ENCODE measurements around the gene TMEM109.
A peak's percentile ranks its signal among the peaks of the same experiment; 100 is the strongest.
"Not testable (repeated sequence)": the region's sequence is repeated elsewhere in the genome, so short reads cannot be mapped to it uniquely, and the experiment has no call there.

The TMEM109 gene

DNA sequence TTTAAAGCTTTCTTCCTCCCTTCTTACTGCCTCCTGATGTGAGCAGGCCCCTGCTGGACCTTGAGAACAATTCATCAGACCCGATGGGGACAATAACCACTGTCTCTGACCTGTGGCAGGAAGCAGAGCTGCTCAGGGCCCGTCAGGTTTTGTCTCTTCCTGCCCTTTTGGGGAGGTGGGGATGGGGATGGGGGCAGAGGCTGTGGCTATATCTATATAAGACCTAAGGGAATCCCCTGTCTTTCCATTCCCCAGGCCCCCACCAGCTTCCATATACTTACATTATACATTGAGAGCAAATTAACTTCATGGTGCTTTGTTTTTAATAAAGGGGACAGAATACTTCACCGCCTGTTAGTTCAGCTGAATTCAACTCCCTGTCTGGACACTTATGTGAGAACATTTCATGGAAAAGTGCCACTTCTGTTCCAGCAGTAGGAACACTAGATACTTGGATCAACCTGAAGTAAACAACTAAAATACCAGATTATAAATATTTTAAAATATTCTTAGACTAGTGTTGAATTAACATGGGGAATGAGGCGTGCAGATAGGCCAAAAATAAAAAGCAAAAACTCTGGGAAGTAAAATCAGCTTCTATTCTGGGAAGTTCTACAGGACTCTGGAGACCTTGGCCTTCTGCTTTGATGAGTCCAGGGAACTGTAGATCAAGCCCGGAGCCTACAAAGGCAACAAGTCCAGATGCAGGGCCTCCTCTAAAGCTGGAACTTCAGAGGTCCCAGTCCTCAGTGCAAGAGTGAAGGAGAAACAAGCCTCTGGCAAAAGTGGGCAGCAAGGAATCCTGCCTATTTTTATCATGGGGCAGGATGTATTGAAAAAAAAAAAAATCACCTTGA lies 35.5 kb upstream of the TMEM109 start:
- no peak for DNase-seq

DNA sequence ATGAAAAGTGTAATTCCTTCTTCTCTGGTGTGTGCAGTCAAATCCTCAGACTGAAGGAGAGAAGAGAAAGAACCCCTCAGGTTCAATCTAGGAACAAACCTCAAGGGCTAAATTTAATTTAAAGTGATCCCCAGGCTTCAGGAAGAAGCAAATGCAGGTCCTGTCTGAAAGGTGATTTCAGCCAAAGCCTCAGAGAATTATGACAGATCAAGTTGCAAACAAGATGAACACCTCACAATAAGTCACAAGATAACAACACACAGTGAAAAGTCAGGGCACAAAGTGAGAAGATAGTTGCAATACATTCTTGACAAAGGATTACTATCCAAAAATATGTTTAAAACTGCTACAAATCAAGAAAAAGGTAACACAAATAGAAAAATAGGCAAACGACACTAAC lies 34.9 kb upstream of the TMEM109 start:
- no peak for DNase-seq

GRCh38 chr11:60879971-60880588 lies 33.9 kb upstream of the TMEM109 start:
- no peak for DNase-seq

DNA sequence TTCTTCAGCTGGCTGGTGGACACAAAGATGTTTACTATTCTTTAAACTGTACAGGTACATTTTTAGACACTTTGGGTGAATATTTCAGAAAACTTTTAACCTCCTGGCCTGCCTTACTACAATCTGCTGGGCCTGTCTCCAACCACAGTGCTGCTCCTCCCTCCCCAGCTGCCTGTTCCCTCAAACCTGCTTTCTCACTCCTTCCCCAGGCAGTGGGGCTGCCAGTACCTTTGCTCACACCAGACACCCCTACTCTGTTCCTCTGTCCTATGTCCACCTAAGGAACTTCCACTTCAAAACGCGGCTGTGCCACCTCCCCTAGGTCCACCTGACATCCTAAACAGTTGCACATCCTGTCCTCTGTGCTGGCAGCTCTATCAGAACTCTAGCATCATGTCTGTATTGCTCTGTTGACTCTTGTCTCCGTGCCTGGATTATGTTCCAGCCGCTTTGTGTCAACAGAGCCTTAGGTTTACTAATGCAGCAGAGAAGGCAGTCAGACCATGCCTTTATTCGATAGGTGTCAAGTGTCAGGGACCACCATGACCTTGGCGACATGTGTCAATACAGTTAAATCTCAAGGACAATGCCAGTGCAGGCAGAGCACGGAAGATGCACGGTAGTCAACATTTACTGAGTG lies 33.2 kb upstream of the TMEM109 start:
- no peak for DNase-seq

GRCh38 chr11:60887556-60887955 lies 26.4 kb upstream of the TMEM109 start:
- DNase-seq = peak; percentile 41 to 44

DNA sequence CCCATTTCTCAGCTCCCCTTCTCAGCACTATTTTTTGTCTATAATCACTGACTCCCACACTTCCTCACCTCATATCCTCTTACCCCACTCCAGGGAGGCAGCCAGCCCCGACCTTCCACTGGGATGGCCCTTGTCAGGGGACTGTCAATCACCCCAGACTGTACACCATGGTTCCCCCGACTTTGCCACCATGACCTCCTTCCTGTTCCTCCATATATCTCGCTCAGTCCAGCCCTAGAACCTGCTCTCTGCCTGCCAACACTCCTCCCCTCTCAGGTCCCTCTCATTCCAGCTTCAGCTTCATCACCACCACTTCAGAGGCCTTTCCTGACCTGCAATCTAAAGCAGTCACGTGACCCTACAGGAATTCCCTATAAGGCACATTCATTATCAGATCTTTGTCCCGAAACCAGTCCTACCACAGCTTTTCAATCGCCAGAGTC lies 24.1 kb upstream of the TMEM109 start:
- no peak for DNase-seq

GRCh38 chr11:60890696-60891095 lies 23.3 kb upstream of the TMEM109 start:
- no peak for DNase-seq

DNA sequence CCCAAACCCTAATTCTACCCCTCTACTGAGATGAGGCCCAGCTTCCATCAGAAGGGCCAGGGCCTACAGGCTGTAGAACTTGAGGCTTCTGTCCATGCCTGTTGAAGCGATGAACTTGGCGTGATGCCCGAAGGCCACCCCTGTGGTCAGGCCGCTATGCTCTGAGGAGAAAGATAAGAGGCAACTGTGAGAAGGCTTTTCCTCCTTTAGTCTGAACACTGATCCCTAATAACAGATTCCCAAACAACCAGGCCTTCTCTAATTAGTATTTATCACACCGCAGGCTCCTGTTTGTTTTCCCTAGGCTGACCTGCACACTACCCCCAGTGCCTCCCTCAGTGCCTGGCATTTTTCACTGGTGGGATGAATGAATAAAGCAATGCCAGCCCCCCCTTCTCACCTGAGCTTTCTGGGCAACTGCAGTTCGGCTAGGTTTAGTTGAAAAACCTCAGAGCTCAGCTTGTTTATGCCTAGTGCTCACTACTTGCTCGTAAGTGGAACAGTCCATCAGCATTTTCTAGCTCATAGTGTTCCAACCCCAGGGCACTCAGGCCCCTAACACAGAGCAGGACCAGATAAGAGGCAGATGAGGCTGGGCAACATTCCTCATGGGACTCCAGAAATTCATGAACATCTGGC lies 22.7 kb upstream of the TMEM109 start:
- DNase-seq = no peak

DNA sequence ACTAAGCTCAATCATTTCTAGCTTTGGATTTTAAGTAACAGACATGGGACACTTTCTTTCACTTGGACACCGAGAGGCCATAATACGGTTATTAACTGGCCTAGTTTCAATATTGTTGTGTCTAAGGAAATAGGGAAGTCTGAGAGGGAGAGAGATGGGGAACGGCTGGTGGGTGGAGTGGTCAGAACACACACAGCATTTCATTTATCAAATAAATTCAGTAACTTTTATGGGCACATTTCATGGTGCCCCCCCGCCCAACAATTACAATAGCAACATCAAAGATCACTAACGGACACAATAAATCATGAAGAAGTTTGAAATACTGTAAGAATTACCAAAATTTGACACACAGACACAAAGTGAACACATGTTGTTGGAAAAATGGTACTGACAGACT lies 18.3 kb upstream of the TMEM109 start:
- DNase-seq = no peak

GRCh38 chr11:60897496-60897895 lies 16.5 kb upstream of the TMEM109 start:
- no peak for DNase-seq

DNA sequence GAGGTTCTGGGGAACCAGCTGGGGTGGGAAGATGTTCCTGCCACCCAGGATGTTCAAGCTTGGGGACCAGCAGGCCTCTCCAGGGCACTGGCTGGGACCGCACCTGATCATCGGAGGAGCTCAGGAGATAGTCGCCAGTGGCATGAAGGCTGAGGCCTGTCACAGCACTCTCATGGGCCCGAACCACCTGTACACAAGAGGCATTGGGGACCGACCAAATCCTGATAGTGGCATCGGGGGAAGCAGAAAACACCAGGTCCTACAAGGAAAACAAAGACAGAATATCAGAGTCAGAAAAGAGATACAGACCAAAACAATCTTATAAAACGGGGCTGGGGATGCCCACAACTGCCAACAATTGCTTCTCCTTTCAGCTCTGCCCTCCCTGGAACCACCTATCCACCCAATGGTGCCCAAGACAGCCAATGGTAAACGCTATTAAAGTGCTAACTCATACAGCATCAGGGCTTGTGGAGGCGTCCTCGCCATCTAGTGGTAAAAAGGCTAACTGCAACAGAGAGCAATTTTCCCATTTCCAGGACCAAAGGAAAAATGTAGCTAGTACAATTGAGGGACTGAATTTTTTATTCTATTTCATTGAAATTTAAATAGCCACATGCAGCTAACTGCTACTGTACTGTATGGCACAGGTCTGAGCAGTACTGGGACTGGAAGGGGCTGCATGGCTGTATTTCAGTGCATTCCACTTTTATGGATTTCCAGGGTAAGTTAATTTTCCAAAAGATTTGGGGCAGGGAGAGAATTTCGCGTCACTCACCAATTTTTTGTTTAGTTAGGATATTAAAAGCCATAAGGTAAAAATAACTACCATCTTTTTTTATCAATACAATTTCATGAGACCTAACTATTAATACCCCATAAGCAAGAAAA lies 14.7 kb upstream of the TMEM109 start:
- DNase-seq = peak; percentile 40 to 69

DNA sequence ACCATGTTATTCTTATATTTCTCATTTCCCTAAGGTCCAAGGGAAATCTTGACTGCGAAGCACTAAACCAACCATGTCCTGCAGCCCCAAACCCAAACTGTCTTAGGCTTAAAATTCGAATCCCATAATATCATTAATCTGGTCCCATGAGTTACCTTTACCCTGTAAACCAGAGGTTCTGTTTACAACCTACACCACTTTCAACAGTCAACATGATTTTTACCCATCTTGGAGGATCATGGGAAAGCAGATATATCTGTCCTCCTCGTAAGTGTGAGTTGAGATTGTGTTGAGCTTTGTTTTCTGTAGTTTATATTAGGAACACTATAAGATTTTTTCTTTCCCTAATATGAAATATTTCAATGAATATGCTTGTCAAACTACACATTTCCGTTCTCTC lies 14.0 kb upstream of the TMEM109 start:
- DNase-seq = no peak

DNA sequence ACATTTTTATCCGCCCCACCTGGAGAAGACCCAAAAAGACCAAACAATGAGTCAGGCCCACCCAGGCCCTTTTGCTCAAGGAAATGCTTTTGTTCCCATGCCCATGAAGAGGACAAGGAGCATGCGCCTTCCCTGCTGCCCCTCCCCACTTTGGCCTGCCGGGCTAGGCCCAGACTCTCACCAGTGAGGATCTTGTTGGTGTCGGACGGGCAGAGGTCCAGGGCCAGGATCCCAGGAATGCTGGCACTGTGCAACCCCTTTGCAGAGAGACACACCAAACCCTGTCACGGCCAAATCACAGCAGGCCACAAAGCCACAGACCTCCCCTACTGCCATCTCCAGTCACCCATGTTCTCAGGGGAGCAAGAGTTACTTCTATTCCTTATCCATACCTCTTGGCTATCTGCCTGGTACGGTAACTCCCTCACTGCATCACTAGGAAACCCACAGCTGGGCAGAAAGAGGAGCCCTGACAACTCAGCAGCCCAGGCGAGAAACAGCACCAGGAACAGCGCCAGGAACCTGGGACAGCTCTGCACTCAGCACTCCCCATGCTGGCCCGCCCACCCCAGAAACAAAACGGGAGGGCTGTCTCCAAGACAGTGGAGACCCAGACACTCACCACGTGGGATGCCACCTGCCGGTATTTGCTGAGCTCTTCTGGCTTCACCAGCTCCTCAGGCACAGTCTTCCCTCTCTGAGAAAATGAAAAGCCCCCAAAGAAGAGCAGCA lies 13.1 kb upstream of the TMEM109 start:
- no peak for DNase-seq

DNA sequence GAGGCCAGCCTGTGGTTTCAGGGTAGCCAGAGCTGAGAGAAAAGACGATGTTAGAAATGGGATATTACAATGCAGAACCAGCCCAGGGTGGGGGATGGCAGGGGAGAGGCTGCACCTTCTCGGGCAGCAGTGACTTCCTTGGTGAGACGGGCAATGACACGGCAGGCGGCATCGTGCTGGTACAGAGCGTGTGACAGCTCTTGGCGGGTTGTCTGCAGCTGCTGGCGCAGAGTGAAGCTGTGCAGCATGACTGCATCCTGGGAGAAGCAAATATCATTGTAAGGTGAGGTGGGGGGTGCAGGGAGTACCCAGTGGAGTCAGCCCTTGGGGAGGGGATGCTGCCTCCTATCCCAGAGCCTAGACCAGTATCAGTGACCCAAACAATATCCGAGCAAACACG lies 11.3 kb upstream of the TMEM109 start:
- DNase-seq = no peak

GRCh38 chr11:60905047-60905446 lies 8.9 kb upstream of the TMEM109 start:
- DNase-seq = no peak

- DNase-seq = peak in 1 of 2 experiments; percentile 28
These were observed 8.3 kb upstream of the TMEM109 start for GRCh38 chr11:60905551-60906113.

DNA sequence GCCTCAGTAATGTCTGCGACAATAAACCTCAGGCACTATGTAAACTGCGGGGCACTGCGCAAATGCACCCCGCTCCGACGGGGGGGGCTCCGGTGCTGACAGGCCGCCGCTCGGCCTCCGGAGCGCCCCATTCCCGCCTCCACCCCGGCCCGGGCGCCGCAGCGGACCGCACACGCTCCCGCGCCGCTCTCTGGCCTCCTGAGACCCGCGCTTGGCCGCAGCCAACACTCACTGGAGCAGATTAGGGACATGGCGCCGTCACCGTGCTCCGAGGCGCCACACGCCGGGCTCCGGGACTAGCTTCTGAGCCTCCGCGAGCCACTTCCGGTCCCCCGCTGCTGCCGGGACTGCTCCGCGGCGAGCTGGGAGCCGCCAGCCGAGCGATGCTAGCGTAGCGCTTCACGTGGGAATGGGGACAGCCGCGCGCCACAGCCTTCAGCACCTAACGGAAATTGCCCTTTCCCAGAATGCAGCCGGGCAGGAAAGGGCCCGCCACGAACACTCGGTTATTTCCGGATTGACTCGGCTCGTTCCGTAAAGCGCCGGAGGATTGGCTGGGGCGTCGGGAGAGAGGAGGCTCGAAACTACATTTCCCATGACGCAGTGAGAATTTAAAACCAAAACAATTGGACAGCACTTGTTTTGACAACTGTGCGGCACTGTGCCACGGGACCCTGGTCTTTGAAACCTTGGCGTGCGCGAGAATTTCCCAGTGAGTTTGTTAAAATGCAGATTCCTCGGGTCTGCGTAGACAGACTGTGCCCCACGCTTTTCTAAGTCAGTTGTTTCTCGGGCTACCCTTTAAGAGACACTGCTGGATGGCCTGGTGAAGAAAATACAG lies 7.6 kb upstream of the TMEM109 start, which contains the start of gene PRPF19:
Gene PRPF19 (minus strand): TSS at position 454 of the 841 bp plus-strand sequence. CDS start 203 bp downstream, at position 251.
- DNase-seq = peak; percentile 96 to 97

DNA sequence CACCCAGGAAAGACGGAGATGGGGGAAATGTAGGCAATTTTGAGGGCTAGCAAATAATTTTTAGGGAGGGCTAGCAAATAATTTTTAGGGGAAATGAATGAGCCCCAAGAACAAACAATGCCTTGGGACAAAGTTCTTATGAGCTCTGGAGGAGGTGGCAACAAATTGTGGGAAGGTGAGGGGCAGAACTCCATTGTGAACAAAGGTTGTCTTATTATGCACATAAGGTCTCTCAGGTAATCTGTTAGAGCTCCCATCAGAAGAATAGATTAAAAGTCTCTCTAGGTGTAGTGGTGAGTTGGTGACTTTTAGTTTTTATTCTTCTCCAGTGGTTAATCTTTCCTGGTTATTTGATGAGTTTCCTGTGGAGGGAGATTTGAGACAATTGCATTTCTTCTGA lies 5.2 kb upstream of the TMEM109 start:
- no peak for DNase-seq

DNA sequence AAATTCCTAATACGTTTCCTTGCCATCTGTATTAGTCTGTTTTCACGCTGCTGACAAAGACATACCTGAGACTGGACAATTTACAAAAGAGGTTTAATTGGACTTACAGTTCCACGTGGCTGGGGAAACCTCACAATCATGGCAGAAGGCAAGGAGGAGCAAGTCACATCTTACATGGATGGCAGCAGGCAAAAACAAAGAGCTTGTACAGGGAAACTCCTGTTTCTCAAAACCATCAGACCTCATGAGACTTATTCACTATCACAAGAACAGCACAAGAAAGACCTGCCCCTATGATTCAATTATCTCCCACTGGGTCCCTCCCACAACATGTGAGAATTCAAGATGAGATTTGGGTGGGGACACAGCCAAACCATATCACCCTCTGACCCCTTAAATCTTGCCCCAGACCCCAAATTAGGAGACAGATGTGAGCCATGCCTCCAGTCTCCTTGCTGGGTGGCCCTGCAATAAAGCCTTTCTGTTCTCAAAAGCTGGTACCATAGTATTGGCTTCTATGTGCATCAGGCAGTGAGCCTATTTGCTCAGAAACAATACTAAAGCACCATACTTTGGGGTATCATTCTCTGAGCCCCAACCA lies 4.2 kb upstream of the TMEM109 start:
- DNase-seq = not testable (repeated sequence)

DNA sequence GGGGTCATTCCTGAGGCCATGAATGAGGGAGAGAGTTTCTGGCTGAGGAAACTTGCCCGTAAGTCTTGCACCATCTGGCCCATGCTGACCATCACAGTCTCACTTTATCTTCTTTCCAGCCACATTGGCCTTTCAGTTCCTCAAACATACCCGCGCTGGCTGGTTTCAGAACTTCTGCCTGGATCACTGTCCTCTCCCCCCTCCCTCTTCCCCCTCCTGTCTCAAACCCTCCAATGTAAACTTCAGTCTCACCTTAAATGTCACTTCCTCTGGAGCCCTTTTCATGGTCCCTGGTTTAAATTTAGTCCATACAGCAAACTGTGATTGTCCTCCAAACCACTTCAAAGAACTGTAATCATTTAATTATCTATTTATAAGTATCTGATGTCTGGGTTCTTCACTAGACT lies 3.7 kb upstream of the TMEM109 start:
- DNase-seq = no peak
